ENCODE data around the gene TSBP1.

TSBP1 gene, protein sequence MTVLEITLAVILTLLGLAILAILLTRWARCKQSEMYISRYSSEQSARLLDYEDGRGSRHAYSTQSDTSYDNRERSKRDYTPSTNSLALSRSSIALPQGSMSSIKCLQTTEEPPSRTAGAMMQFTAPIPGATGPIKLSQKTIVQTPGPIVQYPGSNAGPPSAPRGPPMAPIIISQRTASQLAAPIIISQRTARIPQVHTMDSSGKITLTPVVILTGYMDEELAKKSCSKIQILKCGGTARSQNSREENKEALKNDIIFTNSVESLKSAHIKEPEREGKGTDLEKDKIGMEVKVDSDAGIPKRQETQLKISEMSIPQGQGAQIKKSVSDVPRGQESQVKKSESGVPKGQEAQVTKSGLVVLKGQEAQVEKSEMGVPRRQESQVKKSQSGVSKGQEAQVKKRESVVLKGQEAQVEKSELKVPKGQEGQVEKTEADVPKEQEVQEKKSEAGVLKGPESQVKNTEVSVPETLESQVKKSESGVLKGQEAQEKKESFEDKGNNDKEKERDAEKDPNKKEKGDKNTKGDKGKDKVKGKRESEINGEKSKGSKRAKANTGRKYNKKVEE

DNA sequence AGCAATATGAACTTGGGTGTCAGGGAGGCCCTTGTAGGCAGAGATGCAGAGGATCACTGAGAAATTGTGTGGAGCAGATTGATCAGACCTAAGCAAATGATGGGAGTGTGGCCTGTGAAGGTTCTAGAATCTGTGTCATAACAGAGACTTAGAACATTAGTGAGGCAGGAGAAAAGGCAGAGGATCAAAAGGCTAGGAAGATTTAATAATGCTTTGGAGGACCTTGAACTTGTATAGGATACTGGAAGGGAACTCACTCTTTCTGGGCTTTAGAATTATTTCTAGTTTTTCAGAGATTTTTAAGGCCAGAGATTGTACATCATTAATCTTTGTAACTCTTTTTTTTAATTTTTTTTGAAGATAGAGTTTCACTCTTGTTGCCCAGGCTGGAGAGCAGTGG lies at the start of gene TSBP1:
TSS of gene TSBP1 (minus strand) at position 101 of the 400 bp plus-strand sequence. CDS start 197 bp downstream, outside the sequence.
- no peak for DNase-seq (ENCODE audit: low spot score)

DNA sequence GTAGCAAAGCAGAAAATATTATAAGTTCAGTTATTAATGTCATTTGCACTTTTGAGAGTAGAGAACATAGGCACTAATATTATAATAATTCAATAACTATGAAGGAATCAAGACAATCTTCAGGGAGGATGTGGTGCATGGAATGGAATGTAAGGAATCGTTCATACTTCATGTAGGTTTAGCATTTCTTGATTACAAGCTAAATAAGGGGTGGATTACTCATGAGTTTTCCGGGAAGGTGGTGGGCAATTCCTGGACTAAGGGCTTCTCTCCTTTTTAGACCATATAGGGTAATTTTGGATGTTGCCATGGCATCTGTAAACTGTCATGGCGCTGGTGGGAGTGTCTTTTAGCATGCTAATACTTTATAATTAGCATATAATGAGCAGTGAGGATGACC lies 44.3 kb upstream of the TSBP1 start:
- no peak for DNase-seq (ENCODE audit: low spot score)

DNA sequence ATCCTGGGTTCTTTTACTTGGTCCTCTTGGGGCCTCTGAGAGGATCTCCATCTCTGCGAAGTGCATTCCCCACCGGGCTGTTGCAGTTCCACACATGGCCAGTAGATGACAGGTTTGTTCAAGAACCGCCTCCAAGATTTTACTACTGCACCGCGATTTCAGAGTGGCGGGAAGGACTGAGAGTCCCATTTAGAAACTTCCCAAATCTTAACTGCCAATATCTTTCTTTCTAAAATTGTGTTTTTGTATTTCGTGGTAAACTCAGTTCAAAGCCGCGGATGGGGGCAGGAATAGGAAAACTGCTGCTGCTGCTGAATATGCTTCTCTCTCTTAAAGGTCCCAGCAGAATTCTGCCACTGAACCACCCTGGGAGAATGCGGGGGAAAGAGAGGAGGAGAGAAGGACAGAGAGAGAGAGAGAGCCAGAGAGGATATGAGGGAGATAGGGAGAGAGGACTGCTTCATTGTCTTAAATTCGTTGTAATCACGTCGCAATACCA lies 43.9 kb upstream of the TSBP1 start:
- peak; percentile 48 for DNase-seq (ENCODE audit: low spot score)

DNA sequence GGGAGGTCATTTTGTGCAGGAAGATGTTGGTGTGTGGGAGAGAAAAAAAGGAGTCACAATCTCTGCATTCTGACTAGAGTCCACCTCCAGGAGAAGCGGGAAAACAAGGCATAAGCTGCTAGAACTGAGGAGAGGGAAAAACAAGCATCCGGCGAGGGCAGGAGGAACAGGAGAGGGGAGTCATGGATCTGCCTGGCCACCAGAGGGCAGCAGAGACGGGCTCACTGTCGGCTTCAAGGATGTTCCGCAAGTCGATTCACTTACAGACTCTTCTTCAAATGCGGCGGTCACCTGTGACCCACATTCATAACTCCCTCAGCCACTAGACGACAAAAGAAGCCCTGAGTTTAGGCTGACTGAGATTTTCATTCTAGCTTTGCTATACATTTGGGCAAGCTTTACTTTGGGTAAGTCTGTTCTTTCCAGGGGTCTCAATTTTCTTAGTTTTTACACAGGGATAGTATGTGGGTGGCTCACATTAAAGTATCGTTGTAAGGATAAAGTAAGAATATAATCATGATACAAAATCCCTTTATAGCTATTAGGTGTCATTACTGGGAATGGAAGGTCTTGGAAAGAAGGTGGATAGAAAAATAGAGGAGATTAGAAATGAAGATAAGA lies 41.8 kb upstream of the TSBP1 start:
- DNase-seq (ENCODE audit: low spot score): peak; percentile 44

DNA sequence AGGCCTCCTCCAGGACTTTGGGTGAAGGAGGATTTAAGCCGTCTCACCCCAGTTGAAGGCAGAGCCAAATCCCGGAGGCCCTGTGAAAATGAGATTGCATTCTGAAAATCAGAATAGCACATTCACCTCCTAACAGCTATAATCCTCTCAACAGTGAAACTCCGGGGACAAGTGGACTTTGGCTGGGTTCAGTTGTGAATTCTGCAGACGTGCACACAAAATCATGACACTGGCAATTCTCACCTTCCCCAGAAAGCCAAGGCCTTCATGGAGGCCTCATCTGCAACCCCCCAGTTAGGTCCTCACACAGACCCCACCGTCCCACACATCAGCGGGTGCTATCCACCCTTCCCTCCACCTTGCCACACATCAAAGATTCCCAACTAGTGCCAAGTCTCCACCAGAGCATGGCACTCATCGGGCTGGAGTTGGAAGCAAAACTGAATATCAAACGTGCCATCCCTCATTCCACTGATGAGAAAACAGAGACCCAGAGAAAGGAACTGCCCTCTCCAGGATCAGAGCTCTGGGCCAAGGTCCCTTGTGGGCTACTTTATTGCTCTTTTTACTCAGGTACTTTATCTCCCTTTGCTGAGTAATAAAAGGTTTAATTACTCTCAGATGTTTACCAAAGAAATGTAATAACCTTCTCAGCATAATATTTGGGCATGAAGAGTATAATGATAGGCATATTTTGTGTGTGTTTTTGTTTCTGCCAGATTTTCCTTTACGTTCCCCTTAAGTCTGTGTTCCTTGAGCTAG lies 40.0 kb upstream of the TSBP1 start:
- DNase-seq (ENCODE audit: low spot score): no peak

DNA sequence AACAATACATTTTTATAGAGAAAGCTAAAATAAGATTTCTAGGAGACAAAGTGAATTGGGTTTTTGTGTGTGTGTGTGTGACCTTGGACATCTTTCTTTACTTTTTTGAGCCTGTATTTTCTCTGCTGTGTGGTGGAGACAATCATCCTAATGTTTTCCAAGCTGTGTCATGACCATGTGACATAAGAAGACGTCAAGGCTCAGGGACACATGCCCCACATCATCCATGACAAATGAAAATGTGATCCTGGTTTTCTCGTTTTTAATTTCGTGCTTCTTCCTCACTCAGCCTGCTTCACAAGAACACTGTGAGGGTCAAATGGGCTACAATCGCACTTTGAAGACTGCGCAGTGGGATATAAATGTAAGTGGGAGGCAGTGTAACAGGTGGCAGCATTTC lies 39.2 kb upstream of the TSBP1 start:
- no peak for DNase-seq (ENCODE audit: low spot score)

DNA sequence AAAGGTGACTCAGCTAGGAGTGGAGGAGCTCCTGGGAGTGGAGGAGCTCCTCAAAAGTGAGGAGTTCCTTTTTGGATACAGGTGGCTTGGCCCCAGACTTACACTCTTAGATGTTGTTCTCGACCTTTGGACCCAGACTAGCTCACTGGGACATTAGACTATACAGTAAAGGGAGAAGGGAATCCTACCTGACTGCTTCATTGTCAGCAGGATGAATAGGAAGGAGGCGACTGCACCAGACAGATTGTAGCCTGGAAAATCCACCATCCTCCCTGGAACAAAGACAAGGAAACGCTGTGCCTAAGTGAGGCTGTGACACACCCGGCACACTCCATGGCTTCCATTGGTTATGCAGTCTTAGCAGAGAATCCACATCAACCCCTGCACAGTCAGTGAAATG lies 35.2 kb upstream of the TSBP1 start, which contains the start of gene BTNL2:
TSS of gene BTNL2 (minus strand) at position 325 of the 400 bp plus-strand sequence. CDS start at position 267, 58 bp downstream.
- no peak for DNase-seq (ENCODE audit: low spot score)

DNA sequence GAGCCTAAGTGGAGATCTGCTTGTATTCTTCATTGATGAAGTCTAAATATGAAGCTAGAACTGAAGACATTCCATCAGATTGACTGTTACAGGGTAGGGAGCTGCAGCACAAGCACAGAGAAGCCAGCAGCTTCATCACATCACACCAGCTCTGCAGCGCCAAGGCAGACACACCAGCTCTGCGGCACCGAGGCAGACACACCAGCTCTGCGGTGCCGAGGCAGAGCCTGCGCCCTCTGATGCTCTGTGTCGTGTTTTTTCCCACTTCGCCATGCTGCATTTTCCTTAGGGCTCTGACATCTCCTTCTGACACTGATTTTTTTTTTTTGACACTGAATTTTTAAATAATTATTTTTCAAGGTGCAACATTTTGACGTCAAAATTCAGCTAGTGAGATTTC lies 34.5 kb upstream of the TSBP1 start:
- DNase-seq (ENCODE audit: low spot score): no peak

DNA sequence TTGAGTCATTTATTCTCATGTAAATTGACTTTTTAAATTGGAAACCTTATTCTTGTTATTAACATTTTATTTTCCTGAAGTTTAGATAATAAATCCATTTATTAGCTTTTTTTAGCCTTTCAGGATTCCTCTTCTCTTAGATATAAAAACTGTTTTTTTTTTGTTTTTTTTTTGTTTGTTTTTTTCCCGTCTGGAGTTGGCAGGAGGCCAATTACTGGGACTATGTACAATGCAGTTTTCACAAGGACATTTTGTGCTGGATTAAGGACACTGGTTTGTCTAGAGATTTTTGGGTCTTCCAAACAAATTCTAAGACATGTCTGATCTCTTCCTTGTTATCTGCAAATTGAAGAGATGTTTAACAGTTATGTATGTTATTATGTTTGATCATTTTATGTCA lies 34.0 kb upstream of the TSBP1 start:
- DNase-seq (ENCODE audit: low spot score): no peak

DNA sequence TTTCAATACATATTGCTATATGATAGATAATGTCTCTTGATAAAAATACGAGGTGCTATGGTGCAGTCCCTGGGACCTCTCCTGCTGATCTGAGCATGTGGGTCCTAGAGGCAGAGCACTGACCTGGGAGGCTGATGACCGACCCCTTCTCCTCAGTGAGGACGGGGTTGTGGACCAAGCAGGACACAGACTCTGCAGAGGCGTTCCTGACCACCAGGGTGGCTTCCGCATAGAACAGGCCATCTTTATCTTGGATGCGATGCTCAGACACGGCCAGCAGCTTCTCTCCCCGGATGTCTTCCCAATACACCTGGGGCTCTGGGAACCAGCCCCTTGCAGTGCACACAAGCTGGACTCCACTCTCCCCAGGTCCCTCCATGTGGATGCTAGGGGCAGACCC lies 31.1 kb upstream of the TSBP1 start:
- no peak for DNase-seq (ENCODE audit: low spot score)

DNA sequence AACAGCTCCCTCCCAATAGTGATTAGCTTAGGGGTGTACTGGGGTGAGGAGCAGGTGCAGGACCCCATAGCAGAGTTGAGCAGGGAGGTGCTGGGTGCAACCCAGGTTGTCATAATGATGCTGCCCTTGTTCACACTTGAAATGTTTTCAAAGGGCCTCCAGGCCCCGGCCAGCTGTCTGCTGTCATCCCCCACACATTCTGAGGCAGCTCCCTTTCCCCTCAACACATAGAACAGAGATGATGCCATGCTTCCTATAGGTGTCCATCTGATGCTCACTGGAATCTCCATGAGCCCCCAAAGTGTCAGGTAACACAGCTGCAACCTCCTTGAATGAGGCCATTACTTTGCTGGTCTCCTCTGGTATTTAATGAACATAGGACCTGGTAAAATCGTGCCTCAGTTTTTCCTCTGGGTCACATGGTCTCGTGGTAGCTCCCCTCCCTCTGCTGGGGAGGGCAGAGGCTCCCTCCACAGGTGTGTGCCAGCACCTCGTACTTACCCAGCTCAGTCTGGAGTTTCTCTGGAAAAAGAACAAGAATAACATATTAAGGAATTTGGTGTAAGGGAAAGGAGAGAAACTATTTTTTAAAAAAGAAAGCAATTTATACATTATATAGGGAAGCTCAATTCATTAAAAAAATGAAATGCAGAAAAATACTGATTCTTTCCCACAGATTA lies 29.7 kb upstream of the TSBP1 start:
- no peak for DNase-seq (ENCODE audit: low spot score)

DNA sequence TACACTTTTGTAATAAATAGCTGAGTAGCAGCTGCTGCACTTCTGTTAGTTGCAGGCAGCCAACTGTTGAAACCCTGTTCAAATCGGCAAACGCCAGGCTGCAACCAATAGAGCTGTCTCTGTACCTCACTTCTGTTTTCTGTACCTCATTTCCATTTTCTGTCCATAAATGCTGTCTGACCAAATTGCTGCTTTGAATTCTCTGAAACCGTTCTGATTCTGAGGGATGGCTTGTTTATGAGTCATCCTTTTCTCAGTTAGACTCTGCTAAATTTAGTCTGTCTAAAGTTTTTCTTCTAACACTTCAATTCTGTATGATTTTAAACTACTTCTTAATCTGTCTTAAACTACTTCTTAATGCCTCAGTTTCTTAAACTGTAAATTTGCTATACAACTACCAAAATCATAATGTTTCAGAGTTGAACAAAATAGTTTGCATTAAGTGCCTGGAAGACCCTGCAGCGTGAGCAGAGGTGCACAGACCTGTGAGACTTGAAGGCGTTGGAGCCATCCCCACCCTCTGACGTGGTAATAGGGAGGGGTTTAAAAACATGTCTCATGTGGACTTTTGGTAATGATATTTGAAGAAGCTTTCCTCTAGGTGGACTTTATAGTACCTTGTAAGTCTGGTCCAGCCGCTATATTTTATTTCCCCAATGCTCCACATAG lies 25.7 kb upstream of the TSBP1 start:
- DNase-seq (ENCODE audit: low spot score): no peak

DNA sequence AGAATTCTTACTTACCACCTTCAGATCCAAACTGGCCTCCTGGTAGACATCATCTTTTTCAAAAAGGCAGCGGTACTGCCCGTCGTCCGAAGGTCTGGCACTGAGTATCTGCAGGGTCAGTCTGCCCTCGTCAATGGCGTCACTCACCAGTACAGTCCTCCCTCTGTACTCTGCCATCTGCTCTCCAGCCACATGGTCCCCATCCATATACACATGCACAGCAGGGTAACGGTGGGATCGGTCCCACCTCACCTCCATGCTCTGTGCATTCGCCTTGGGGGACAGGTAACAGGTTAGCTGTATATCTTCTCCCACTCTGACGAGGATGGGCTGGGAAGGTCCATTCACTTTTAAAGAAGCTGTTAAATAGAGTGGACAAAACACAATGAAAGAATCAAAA lies 24.3 kb upstream of the TSBP1 start:
- no peak for DNase-seq (ENCODE audit: low spot score)

DNA sequence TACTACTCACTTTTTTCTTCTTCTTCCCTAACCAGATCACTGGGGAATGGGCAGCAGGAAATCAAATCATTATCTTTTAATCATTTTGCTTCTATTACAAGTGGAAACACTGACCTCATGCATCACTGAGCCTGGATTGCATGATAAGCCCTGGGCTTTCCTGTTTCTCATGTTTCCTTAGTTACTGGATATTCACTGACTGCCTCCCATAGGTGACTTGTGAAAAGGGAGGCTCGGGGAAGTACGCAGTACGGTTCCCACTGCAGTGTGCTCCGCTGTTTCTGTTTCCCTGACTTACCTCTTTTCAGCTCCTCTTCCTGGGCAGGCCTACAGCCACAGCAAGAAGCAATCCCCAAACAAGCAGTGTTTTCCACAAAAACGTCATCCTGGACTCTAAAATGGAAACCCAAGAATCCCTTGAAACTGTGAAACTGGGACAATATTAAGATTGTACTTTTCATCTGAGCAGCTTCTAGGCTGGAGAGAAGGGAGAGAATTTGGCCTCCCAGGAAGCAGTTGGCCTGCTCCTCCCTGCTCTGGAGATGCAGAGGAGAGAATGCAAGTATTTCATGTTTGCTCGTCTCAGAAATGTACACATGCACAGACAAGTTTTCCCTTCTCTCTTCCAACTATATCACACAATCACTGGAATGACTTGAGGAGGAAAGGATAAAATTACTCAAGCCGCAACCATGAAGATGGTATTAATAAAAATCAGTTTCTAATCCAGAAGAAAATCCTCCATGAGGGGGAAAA lies 22.1 kb upstream of the TSBP1 start:
- DNase-seq (ENCODE audit: low spot score): no peak

DNA sequence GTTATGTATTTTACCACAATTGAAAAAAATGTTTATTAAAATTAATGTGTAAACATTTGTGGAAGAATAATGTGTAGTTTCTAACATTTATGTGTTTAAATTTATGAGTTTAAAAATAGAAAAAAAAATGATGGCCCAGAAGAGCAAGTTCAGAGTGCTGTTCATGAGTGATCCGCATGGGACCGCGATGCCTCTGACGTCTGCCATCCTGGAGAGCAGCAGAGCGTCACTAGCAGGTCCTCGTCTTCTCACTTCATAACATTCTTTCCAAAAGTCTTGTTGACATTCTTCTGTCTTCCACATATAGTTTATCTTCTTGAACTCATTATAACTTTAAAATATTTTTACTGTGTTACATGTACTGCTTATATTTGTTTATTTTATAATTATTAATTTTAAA lies 19.8 kb upstream of the TSBP1 start:
- no peak for DNase-seq (ENCODE audit: low spot score)

DNA sequence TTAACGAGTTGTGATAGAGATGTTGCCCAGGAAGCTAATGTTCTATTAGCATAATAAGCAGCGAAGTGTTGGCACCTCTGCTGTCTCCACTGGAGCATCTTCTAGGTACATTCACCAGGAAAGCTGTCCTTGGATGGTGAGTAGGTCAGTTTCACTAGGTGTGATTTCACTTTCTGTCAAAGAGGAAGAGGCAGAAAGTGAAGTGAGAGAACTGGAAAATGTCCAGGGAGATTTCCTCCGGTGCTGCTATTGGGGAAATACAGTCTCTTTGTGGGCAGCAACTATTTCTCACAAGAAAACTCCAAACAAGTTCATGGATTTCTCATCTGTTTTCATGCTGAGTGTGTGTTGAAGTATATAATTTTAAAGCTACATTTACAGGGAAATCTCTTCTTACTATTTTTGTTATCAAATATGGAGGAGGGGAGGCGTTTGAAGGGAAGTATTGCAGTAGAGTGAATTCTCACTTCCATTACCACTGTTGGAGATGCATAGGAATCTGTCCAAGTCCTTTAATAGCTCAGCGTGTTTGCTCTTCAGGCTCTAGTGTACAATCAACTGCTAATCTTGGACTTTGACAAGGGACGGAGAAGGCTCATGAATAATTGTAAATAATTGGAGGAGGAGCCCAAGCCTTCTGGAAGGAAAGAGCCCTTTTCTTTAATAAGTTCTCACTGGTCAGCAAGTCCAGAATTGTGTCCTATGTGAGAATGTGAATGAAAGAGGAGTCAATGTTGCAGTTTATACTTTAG lies 16.1 kb upstream of the TSBP1 start:
- DNase-seq (ENCODE audit: low spot score): no peak

DNA sequence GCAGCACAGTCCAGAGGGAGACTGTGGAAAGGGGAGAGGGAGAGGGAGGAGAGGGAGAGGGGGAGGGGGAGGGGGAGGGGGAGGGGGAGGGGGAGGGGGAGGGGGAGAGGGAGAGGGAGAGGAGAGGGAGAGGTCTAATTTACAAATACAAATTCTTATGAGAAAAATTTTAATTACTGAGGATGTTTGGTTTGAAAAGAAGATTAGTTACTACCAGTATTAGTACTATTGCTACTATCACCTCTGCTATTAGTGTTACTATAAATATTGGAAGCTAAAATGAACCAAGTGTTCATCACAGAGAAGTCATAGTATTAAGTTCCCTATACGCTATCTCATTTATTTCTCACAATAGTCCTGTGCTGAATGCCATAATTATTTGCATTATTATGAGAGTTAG lies 14.3 kb upstream of the TSBP1 start:
- no peak for DNase-seq (ENCODE audit: low spot score)

DNA sequence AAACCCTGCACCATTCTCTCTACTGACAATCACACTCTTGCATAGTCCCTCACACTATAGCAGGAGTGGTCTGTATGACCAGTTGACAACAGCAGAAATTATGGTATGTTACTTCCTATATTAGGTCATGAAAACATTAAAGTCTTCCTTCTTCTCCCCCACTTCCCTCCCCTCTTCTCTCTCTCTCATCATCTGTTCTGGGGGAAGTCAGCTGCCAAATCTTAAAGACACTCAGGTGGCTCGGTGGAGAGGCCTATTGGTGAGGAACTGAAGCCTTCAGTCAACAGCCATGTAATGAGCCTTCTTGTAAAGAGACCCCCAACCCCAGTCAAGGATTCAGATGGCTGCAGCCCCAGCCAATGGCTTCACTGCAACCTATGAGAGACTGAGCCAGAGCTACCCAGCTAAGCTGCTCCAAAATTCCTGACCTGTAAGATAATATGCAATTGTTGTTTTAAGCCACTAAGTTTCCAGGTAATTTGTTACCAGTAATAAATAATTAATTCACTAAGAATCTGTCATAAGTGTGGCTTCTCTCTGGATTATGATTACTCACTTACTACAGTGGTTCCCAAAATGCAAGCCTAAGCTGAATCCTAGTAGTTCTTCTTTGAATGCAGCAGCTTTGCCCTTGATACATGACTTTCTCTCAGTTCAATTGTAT lies 11.2 kb upstream of the TSBP1 start:
- DNase-seq (ENCODE audit: low spot score): no peak

DNA sequence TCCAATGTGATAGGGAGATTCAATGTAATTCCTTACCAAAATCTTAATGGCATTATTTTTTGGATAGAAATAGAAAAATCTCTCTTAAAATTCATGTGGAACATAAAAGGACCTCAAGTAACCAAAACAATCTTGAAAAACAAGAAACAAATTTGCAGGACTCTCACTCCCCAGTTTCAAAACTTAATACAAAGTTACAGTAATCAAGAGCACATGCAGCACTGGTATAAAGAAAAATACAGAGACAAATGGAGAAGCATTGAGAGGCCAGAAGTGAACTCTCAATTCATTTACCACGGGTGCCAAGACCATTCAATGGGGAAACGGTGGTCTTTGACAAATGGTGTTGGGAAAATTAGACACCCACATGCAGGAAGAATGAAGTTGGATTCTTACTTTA lies 7.8 kb upstream of the TSBP1 start:
- DNase-seq (ENCODE audit: low spot score): no peak
